Measurements from ENCODE around the gene TPRKB.
"Not testable (repeated sequence)": the region's sequence is repeated elsewhere in the genome, so short reads cannot be mapped to it uniquely, and the experiment has no call there.

TPRKB gene
- 17.0 to 27.4 reads per million in 2 experiments for total RNA-seq

DNA sequence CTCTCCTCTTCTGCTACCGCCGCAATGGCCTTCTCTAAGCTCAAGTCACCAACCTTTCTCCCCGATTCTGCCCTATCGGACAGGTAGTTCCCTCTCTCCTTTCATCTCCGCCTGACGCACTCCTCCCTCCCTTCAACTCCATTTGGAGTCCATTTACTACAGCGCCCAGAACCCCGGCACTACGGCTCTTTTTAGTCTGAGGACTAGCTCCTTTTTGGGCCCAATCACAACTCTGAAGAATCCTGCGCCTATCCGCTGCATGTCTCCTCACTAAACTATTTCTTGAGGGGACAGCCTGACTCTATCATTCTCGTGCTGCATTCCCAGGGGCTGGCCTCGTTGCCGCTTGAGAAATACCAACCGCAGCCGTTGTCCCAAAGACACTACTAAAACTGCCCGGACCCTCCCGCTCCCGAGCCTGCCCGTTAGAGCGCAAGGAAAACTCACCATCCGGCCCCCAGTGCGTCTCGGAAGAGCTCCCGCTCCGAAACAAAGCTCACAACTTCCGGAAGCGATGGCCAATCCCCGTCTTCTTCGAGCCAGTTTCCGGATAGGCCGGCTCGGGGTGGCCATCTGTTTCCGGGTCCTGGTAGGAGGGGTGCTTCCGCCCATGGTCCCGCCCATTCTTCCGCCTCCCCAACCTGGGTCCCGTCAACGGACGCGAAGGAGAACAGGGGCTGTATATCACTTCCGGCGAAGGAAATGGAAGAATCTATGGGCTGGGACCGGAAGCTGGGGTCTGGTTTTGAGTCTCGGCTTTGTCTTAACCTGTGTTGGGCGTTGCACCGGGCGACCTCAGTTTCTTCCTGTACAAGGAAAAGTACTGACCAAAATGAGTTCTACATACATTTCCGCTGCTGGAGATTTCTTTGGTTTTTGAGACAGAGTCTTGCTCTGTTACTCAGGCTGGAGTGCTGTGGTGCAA is at the start of gene TPRKB:
TSS of gene TPRKB (minus strand) at position 491 of the 925 bp plus-strand sequence. CDS start 2,776 bp downstream, outside the sequence.
- DNase-seq (ENCODE audit: low read depth): peak; percentile 89

DNA sequence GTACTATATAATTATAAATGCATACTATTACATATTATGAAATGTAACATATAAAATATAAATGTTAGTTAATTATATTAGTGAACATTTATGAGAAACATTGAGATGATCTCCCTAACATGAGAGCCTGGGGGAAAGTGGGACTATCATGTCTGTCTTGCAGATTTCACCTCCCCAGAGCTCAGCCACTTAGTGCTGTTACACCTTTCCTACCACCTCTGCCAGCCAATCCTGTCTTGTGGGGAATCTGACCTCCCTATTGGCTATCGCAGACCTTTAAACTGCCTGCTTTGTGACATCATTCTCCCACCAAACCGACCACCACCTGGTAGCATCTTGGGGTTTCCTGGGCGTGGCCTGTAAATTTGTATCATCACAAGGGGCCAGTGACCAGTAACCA is 46.7 kb upstream of the TPRKB start, which contains the start of gene C2orf78:
TSS of gene C2orf78 (plus strand) at position 301 of the 400 bp plus-strand sequence. CDS start 127 bp downstream, outside the sequence.
- DNase-seq (ENCODE audit: low read depth): not testable (repeated sequence)

DNA sequence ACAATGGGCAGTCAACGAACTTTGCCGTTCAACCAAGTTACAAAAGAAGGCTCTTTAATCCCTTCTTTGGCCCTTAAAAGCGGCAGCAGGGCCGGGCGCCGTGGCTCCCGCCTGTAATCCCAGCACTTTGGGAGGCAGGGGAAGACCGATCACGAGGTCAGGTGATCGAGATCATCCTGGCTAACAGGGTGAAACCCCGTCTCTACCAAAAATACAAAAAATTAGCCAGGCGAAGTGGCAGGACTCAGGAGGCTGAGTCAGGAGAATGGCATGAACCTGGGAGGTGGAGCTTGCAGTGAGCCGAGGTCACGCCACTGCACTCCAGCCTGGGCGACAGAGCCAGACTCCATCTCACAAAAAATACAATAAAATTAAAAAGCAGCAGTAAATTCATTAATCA is 46.3 kb upstream of the TPRKB start:
- not testable (repeated sequence) for DNase-seq (ENCODE audit: low read depth)

DNA sequence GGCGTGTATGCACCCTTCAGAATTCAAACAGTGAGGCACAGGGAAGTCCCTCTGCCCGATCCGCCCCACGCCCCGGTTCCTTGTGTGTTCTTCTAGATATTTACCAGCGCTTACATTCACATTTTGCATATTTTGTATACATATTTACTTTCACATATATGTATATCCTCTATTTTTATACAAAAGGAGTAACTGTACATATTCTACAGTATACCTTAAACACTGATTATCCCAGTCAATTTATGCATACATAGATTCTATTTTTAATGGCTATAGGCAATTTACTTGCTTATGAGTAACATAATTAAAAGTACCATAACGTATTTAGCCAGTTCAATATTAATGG is 43.1 kb upstream of the TPRKB start:
- no peak for DNase-seq (ENCODE audit: low read depth)

DNA sequence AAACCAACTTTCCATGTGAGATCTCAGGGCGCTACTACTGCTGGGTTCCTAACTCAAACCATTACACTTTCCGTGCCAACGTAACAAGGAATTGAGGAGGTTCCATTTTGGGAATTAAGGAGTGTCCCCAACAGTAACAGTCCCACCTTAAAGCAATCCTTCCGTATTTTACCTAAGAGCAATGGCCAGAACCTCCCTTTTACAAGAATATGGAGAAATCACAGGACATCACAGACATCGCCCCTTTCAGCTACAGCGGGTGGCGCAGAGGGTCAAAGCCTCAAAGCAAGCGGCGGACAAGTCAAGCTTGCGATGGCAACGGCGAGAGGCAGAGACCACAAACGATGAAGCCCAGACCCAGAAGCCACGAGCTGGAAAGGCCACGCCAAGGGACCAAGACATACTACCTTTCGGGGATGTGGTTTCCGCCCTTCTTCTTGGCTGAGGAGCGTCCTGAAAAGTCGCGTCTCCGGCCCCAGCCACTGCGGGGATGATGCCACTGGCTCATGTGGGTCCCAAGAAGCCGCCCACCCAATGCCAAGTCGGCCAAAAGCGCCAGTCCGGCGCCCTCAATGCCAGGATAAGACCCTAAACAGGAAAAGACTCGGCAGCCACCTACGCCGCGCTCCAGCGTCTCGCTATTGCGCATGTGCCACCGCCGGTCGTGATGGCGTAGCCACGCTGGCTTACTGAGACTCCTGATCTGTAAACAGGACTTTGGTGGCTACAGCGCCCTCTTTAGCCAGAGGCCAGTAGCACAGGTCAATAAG is 42.5 kb upstream of the TPRKB start, which contains the start of gene DUSP11:
TSS of gene DUSP11 (minus strand) at position 637 of the 770 bp plus-strand sequence. CDS start at position 508, 129 bp downstream.
- DNase-seq (ENCODE audit: low read depth): peak; percentile 94

DNA sequence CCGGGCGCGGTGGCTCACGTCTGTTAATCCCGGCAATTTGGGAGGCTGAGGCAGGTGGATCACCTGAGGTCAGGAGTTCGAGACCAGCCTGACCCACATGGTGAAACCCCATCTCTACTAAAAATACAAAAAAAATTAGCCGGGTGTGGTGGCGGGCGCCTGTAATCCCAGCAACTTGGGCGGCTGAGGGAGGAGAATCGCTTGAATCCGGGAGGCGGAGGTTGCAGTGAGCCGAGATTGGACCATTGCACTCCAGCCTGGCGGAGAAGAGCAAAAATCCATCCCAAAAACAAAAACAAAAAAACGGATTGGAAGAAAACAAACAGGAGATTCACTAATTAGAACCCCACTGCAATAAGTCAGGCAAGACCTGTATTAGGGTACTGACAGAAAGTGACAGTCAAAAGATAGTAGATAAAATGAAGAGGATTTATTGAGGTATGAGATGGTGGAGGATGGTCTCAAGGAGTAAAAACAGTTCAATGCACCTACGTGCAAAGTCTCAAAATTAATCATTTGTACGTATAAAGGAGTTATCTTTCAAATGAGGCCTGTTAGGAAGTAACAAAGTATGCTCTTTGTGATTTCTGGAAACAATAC is 41.8 kb upstream of the TPRKB start:
- DNase-seq (ENCODE audit: low read depth): not testable (repeated sequence)

DNA sequence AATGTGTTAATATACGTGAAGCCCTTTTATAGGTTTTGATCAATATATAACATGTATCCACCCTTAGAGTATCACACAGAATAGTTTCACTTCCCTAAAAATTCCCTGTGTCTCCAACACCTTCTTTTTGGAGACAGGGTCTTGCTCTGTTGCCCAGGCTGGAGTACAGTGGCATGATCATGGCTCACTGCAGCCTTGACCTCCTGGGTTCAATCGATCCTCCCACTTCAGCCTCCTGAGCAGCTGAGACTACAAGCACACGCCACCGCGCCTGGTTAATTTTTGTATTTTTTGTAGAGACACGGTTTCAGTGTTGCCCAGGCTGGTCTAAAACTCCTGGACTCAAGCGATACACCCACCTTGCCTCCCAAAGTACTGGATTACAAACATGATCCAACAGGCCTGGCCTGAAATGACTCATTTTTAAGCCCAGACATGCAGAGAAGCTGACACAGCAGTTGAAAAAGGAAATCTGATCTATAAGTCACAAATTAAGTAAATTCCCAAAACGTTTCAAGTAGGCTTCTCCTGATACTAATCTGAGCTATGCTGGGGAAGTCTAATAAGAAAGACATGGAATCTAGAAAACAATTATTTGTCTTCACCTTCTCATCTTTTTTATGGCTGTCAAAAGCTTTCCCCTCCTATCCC is 39.8 kb upstream of the TPRKB start:
- no peak for DNase-seq (ENCODE audit: low read depth)

DNA sequence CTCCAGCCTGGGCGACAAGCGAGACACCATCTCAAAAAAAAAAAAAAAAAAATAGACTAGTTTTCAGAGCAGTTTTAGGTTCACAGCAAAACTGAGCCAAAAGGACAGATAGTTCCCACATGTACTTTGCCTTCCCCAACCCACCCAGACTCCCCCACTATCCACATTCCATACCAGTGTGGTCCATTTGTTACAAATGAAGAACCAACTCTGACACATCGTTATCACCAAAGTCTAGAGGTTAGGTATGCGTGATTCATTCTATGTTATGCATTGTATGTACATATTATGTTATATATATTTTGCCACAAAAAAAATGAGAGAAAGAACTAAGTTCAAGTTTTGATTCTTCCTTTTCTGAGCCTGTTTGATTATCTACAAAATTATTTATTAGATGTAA is 39.2 kb upstream of the TPRKB start:
- DNase-seq (ENCODE audit: low read depth): no peak

DNA sequence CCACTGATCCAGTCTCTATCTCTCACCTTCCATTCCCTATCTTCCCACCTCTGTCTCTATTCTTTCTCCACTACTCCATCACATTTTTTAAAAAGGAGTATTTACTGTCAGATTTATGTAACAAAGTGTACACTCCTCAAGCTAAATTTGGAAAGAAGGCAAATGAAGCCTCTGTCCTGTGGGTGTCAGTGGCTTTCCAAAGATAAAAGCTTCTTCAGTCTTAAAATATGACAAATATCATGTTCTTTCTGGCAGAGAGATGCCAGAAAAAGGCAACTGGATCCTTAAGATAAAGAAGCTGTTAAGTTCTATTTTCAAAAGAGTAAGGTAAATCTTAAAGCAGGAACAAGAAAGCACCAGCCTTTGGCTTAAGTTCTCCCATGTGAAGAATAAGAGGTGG is 35.7 kb upstream of the TPRKB start:
- DNase-seq (ENCODE audit: low read depth): no peak

DNA sequence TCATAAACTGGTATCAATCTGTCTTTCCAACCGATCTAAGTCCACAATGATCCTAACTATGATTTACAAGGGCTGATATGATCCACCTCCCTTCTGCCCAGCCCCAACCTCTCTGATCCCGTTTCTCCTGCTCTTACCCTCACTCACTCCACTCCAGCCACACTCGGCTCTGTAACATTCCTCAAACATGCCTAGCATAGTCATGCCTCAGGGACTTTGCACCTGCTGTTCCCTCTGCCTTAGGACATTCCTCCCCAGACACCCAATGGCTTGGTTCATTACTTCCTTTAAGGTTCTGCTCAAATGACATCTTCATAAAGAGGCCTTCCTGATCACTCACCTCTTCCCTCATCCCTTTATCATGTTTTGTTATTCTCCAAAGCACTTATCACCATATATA is 33.6 kb upstream of the TPRKB start:
- DNase-seq (ENCODE audit: low read depth): no peak

DNA sequence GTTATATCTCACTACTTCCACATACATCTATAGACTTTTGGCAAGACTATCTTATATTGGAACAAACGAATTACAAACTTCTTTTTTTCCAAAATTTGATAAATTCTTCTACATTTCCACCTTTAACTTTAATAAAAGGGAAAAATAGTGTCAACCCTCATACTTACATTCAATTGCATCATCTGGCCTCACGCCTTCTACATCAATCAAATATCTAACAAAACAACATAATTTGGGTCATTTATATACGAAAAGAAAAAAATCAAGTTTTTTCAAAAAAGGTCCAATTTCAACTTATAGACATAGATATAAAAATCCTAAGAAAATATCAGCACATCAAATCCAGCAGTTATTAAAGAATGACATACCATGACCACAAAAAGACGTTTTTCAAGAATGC is 29.8 kb upstream of the TPRKB start:
- no peak for DNase-seq (ENCODE audit: low read depth)

DNA sequence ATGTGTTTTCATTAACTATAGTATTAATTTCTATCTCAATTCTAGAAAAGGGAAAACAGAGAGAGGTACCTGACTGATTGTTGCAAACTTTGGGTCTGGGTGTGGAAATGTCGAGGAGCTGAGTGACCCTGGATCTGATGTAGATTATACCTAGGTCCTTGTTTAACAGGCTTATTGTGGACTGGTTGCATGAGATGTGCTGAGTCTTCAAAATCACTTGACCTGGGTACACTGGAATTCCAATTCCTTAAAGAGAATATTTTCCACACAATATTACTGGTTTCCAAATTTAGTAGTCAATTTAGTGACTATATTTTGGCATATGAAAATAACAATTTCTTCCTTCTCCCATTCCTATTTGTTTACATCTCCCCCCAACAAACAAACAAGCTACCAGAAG is 29.2 kb upstream of the TPRKB start:
- no peak for DNase-seq (ENCODE audit: low read depth)

DNA sequence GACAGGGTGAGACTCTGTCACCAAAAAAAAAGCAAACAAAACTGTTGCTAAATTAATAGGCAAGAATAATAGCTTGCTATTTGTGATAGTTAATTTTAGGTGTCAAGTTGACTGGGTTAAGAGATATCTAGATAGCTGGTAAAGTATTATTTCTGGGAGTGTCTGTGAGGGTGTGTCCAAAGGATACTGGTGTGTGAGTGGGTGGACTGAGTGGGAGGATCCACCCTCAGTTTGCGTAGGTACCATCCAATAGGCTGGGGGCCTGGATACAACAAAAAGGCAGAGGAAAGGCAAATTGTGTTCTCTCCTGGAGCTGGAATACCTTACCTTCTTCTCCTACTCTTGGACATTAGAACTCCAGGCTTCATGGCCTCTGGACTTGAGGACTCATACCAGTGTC is 27.8 kb upstream of the TPRKB start:
- no peak for DNase-seq (ENCODE audit: low read depth)

DNA sequence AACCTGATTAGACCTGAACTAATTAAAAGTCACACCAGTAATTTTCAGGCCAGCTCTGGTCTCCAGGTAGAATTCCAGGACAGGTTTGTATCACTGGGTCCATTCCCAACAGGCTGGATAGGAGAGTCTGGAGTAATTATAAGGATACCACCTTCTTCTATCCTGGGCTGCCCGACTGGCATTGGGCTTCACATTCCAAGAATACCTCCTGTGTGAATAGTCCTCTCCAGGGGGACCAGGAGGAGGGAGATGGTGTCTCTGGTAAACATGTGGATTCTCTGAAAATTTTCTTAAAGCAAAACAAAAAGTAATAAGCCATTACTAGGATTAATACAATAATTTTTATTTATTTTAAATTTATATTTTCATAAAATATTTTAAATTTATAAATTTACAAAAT is 25.4 kb upstream of the TPRKB start:
- no peak for DNase-seq (ENCODE audit: low read depth)

DNA sequence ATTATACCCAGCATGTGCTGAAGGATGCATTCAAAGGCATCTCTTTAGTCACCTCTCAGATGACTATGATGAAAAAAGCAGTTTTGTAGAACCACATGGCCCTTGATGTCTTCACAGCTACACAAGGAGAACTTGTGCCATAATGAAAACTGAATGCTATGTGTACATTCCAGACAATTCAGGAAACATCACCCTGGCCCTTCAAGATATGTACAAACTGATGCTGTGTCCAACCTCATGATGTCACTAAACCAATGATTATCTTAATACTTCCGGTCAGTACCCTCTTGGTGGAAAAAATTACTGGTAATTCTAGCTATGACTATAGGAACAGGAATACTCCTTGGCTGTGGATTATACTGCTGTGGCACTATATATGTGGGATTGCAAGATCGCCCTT is 22.8 kb upstream of the TPRKB start:
- DNase-seq (ENCODE audit: low read depth): no peak

DNA sequence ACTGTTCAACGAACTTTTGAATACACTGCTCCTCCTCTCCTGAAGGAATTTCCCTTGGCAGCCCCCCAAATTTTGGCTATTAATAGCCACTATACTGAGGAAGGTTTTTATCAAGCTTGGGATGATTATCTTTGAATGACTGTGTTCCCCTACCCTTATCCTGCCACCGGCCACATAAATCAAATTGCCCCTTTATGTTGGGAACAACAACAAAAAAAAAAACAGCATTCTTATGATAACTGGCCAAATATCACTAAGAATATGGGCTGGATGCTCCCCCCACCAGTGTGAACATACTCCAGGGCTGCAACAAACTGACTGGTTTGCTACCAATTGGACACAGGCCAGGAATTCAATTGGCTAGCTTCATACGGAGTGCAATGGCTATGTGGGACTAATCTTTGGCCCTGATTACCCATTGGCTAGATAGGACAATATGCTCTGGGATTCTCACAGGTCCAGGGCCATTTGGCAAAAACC is 22.2 kb upstream of the TPRKB start:
- DNase-seq (ENCODE audit: low read depth): no peak

DNA sequence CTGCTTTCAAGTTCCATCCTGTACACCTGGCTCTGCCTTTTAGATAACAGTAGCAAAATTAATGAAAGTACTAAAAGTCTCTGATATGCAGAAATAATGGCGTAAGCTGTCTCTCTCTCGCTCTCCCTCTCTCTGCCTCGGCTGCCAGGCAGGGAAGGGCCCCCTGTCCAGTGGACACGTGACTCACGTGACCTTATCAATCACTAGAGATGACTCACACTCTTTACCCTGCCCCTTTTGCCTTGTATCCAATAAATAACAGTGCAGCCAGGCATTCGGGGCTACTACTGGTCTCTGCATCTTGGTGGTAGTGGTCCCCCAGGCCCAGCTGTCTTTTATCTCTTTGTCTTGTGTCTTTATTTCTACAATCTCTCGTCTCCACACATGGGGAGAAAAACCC is 17.2 kb upstream of the TPRKB start:
- not testable (repeated sequence) for DNase-seq (ENCODE audit: low read depth)

DNA sequence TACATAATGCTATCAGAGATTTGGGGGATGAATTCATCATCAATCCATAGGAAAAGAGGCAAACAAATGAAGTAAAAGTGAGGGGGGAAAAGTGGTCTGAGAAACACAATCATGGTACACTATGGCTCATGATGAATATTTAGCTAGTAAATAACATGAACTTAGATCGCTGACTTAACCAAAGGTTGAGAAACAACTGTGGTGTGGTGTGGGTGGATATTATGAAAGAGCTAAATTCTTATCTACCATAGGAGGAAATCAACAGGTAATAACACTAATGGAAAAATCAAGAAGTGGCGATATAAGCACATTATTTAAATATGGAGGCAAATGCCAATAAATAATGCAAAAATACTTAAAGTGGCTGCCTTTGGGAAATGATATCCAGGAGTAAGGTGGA is 12.2 kb upstream of the TPRKB start:
- DNase-seq (ENCODE audit: low read depth): no peak

DNA sequence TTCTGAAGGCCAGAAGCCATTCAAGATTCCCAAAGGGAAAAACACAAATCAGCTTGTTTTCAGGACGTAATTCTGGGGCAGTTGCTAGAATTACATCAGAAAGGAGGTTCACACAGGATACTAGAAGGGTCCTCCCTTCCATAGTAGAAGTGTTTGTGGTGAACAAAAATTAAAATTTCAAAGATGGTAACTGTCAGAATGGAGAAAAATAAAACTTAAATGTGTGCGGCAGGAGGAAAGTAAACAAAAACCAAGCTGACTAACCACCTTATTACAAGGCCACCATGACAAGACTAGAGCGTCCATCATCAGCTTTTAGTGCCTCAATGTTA is 9.7 kb upstream of the TPRKB start:
- DNase-seq (ENCODE audit: low read depth): no peak

DNA sequence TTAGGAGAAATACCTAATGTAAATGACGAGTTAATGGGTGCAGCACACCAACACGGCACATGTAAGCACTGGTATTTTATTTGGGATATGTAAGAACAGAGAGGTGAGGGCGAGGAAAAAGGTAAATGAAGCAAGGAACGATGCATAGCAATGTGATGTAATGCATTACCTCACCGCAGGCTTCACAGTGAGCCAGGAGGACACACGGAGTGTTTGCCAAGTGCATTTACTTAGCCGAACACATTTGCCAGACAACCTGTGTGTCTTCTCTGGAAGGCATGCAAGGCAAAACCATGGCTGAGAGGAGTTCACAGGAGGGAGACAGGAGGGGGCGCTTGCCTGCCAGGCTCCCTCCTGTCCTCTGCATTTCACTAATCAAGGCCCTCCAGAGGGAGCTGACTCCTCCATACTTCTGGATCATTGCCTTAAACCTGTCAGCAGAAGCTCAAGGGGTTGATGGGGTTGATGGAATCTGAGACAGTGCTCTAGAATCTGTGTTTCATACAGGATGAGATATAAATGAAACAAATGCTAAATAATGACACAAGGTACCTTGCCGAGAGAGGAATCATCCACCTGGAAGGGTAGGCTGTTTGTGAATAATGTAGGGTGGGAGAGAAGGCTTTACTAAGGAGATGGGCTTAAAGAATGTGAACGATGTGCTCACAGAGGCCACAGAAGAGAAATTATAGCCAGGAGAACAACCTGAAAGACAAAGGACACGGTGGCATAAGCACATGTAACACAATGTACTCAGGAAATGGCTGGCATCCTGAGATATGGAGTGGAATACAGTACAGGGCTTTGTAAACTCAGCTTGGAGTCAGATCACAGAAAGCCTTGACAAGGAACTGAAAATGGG is 9.1 kb upstream of the TPRKB start:
- DNase-seq (ENCODE audit: low read depth): no peak

DNA sequence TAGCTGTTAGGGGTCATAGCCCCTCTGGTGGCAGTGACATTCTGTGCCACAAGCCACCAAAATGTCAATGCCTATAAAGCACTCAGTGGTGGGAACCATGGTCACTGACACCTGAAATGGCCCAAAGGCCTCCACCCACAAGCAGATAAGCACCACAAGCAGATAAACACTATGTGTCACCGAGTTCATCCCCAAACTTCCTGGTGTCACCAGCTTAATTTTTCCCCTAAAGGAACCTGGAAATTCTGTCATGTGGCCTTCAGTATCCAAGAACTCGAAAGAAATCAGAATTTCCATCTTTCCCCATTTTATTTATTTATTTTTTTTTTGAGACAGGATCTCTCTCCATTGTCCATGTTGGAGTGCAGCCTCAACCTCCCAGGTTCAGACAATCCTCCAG is 3.6 kb upstream of the TPRKB start:
- DNase-seq (ENCODE audit: low read depth): no peak

Data from T follicular helper cell (primary cell).